ENCODE results near the gene DNAJC5.

The DNAJC5 gene

GRCh38 chr20:63940472-63941266 is 45.7 kb downstream of the DNAJC5 start:
- no peak for DNase-seq (ENCODE audit: low read depth)

DNA sequence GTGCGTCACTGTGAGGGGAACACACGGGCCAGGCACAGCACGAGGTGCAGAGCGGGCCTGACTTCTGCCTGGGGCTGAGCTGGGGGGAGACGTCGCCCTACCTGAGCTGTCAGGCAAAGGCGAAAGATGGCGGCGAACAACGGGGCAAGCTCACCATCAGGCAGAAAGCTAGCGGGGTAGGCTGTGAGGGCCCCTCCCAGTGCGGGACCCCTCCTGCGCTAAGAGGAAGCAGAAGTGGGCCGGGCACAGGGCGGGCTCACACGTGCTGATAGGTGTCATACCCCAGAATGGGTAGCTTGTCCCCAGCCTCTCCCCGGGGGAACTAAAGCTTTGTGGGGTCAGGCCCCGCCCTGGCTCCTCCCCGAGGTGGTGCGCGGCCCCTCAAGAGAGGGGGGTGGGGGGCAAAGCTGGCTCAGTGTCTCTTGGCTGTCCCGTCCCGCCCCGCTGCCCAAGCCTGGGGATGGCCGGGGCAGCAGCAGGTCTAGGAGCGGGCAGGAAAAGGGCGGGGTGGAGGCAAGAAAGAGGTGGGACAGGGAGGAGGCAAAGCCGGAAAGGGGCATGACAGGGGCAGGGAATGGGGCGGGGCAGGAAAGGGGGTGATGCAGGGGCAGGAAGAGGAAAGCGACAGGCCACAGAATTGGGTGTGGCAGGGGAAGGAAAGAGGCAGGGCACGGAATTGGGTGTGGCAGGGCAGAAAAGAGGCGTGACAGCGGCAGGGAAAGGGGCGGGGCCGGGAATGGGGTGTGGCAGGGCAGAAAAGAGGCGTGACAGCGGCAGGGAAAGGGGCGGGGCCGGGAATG is 46.6 kb downstream of the DNAJC5 start:
- DNase-seq (ENCODE audit: low read depth) = peak; percentile 97

GRCh38 chr20:63942250-63942951 is 47.5 kb downstream of the DNAJC5 start:
- no peak for DNase-seq (ENCODE audit: low read depth)

DNA sequence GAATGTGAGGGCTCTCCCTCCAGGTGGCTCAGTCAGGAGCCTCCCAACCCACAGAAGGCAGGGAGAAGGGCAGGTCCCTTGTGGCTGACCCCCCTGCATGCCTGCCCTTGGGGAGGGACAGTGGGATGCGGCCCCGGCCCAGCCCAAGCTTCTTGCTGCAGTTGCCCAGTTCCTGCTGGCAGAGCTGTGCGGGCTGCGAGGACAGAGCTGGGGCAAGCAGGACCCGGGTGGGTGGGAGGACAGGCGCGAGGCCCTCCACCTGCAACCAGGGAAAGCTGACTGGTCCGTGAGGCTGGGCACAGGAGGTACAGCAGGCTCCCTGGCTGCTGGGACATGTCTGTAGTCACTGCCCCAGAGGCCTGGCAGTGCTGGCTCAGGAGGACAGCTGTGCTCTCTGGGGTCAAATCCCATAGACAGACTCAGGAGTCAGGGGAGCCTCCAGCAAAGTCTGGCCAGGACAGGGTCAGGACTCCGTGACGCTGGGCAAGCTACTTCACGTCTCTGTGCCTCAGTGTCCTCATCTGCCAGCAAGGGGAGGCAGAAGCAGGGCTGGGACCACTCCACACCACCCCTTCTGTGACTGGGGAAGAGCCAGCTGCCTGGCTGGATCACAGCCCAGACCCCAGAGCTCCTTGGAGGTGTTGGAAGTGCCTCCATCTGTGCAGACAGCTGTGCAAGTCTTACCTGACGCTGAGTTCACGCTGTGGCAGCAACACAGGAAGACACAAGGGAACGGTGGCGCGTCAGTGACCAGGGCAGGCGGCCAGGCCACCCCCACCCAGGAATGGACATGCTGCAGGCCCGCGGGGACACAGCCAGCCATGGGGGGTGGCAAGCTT is 48.3 kb downstream of the DNAJC5 start:
- DNase-seq (ENCODE audit: low read depth) = no peak

GRCh38 chr20:63943808-63944077 is 48.8 kb downstream of the DNAJC5 start:
- DNase-seq (ENCODE audit: low read depth) = no peak

- no peak for DNase-seq (ENCODE audit: low read depth)
Observed at GRCh38 chr20:63944078-63944941, 49.4 kb downstream of the DNAJC5 start.

- DNase-seq (ENCODE audit: low read depth) = no peak
Observed at GRCh38 chr20:63945031-63945658, 50.2 kb downstream of the DNAJC5 start.

DNA sequence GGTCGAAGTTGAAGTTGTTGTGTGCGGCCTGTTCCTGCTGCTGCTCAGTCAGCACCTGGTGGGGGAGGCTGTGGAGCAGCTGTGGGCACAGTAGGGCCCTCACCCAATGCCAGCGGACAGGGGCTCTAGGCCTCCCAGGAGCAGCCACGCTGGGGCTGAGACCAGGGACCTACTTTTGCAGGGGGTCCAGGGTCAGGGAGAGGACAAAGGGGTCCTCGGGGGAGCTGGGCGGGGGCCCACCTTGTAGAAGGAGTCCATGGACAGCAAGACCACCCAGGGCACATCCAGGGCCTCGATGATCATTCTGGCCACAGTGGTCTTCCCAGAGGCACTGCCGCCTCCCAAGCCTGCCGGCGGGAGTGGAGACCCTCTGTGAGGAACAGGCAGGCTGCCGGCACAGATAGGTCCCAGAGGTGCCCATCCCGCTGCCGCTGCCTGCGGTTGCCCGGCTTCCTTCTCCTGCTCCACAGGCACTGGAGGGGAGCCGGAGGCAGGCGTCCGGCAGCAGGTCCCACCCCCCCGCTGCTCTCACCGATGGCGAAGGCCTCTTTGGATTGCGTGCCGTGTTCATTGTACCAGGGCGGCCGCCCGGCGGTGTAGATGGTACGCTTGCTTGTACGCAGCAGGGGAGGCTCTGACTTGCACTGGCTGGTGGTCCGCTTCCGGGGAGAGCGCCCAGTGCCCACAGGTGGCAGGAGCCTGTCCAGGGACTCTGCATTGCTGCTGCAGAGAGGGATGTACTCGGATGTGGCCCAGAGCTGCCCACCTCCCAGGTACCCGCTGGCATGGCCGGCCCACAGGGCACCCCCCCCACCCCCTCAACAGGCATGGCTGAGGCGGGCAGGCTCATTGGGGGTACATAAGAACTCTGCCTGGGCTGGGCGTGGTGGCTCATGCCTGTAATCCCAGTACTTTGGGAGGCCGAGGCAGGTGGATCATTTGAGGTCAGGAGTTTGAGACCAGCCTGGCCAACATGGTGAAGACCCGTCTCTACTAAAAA is 51.3 kb downstream of the DNAJC5 start:
- no peak for DNase-seq (ENCODE audit: low read depth)

DNA sequence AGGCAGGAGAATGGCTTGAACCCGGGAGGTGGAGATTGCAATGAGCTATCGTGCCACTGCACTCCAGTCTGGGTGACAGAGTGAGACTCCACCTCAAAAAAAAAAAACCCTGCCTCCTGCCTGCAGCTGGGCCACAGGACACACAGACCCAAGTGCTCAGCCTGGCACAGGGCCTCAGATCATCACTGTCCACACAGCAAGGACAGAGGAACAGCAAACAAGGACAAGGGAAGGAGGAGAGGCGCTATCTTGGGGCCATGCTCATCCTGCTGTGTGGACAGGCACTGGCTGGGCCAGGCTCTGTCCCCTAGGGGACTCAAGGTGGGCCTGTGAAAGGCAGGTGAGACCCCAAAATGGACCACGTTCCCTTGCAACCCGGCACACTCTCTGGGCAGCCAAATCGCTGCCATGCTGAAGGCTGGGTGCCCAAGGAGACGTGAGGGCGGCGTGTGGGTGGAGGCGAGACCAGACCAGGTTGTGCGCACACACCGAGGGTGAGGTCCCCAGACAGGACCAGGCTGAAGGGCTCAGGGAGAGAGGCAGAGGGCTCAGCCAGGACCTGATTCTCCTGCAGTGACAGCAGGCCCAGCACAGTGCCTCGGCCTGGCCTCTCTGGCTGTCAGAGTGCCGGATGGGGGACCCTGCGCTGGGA is 52.2 kb downstream of the DNAJC5 start:
- DNase-seq (ENCODE audit: low read depth) = no peak

GRCh38 chr20:63947638-63948456 is 52.9 kb downstream of the DNAJC5 start:
- no peak for DNase-seq (ENCODE audit: low read depth)

- no peak for DNase-seq (ENCODE audit: low read depth)
Observed at GRCh38 chr20:63950701-63951397, 55.9 kb downstream of the DNAJC5 start.

GRCh38 chr20:63951398-63952209 is 56.7 kb downstream of the DNAJC5 start:
- DNase-seq (ENCODE audit: low read depth) = no peak

GRCh38 chr20:63952210-63952535 is 57.2 kb downstream of the DNAJC5 start:
- DNase-seq (ENCODE audit: low read depth) = no peak

GRCh38 chr20:63952769-63953168 is 57.8 kb downstream of the DNAJC5 start:
- no peak for DNase-seq (ENCODE audit: low read depth)

GRCh38 chr20:63953764-63954429 is 59.0 kb downstream of the DNAJC5 start:
- no peak for DNase-seq (ENCODE audit: low read depth)

DNA sequence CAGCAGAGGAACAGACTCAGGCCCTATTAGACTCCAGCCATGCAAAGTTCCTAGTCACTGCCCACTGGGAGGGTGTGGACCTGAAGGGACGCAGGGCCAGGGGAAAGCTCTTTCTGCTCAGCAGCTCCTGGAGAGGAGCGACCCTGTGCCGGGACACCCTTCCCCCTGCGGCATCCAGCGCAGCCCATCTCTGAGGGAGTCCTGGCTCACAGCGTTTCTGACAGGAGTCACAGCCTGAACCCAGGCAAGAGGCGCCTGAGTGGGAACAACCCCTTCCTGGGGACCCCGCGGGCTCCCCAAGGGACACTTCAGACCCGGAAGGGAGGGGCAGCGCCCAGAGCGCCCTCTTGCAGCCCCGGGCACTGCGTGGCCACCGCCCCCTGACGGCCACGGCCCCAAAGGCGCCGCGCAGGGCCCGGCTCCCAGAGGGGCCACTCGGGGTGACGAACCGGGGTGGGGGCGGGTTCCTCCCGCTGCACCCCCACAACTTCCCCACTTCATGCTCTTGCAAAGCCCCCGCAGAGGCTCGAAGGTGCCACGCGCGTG is 60.4 kb downstream of the DNAJC5 start:
- DNase-seq (ENCODE audit: low read depth) = no peak

Data from CMK (cell line).